ENCODE measurements around the gene SEMA3C.

Gene SEMA3C

GRCh38 chr7:80794631-80795573 is 123.9 kb downstream of the SEMA3C start:
- no peak for DNase-seq
- Histone ChIP-seq H3K27me3 (replicated peaks) (no peaks in the 10 kb centered on the region), H3K4me3 (ENCODE audit: low read depth, low read length) (no peak overlapping the region), H3K27ac (no peak overlapping the region), H3K36me3 (replicated peaks) (peaks cover 3% of the 10 kb centered on the region)
- in situ Hi-C loops (cut with HindIII; ENCODE audit: low pct_ligation_motif_present, low sequenced_read_pairs) = no loop called here
- TF ChIP-seq CTCF (IDR thresholded peaks at IDR 0.05; ENCODE audit: low read depth, low read length, missing control alignments) = no peak

GRCh38 chr7:80791509-80791929 is 127.3 kb downstream of the SEMA3C start:
- peaks cover 3% of the 10 kb centered on the region for H3K36me3 ChIP-seq (replicated peaks)
- in situ Hi-C loops (cut with HindIII; ENCODE audit: low pct_ligation_motif_present, low sequenced_read_pairs) = no loop called here
- no peak overlapping the region for H3K4me3 ChIP-seq (ENCODE audit: low read depth, low read length)
- no peaks in the 10 kb centered on the region for H3K27me3 ChIP-seq (replicated peaks)
- no peak for DNase-seq
- no peak for TF ChIP-seq CTCF (IDR thresholded peaks at IDR 0.05; ENCODE audit: low read depth, low read length, missing control alignments)
- H3K27ac ChIP-seq = no peak overlapping the region

- DNase-seq = no peak
- in situ Hi-C loops (cut with HindIII; ENCODE audit: low pct_ligation_motif_present, low sequenced_read_pairs) = no loop called here
- Histone ChIP-seq H3K36me3 (replicated peaks) (peaks cover 3% of the 10 kb centered on the region), H3K27me3 (replicated peaks) (no peaks in the 10 kb centered on the region), H3K27ac (no peak overlapping the region), H3K4me3 (ENCODE audit: low read depth, low read length) (no peak overlapping the region)
- TF ChIP-seq CTCF (IDR thresholded peaks at IDR 0.05; ENCODE audit: low read depth, low read length, missing control alignments) = no peak
Observed at GRCh38 chr7:80790877-80791276, 128.0 kb downstream of the SEMA3C start.

GRCh38 chr7:80787721-80788120 is 131.1 kb downstream of the SEMA3C start:
- no peak for DNase-seq
- H3K36me3 ChIP-seq (replicated peaks) = no peaks in the 10 kb centered on the region
- no peaks in the 10 kb centered on the region for H3K27me3 ChIP-seq (replicated peaks)
- in situ Hi-C loops (cut with HindIII; ENCODE audit: low pct_ligation_motif_present, low sequenced_read_pairs) = no loop called here
- TF ChIP-seq CTCF (IDR thresholded peaks at IDR 0.05; ENCODE audit: low read depth, low read length, missing control alignments) = no peak
- no peak overlapping the region for H3K27ac ChIP-seq
- H3K4me3 ChIP-seq (ENCODE audit: low read depth, low read length) = no peak overlapping the region

- no peaks in the 10 kb centered on the region for H3K36me3 ChIP-seq (replicated peaks)
- no peak overlapping the region for H3K4me3 ChIP-seq (ENCODE audit: low read depth, low read length)
- in situ Hi-C loops (cut with HindIII; ENCODE audit: low pct_ligation_motif_present, low sequenced_read_pairs) = no loop called here
- TF ChIP-seq CTCF (IDR thresholded peaks at IDR 0.05; ENCODE audit: low read depth, low read length, missing control alignments) = no peak
- no peaks in the 10 kb centered on the region for H3K27me3 ChIP-seq (replicated peaks)
- no peak overlapping the region for H3K27ac ChIP-seq
- DNase-seq = no peak
Observed at GRCh38 chr7:80785961-80786536, 132.8 kb downstream of the SEMA3C start.
